AG04450 (cell line): Measurements from ENCODE around the gene MAPKAPK2. TPM values are rescaled to one million over a fixed set of nuclear protein-coding genes. Genes with fewer than 3 reads are reported as not detected.

Experiments used
- CTCF ChIA-PET: fragments of 300-600, 350-600 bp; formaldehyde crosslinking; extraction: SDS; loops from one replicate; lab custom pipeline; 2022; ENCODE audit warnings: antibody characterized with exemption, inconsistent platforms; lab: Charles Lee
- POLR2A ChIA-PET: fragments of 350-600 bp; formaldehyde crosslinking; extraction: SDS; loops from one replicate; lab custom pipeline; 2021; ENCODE audit warnings: antibody characterized with exemption, inconsistent platforms; lab: Yijun Ruan, JAX
- DNase-seq: peaks from one replicate; pipeline ENCODE4 v3.0.0-alpha.2; 2011; ENCODE audit warnings: low read depth, low spot score
- H3K27ac ChIP-seq: one replicate; pipeline ENCODE4 v1.5.1; 2012; ENCODE audit warnings: low read depth, low read length, control low read depth
- H3K27me3 ChIP-seq: one replicate; pipeline ENCODE4 v1.6.0; 2012; ENCODE audit warnings: low read length; ENCODE audit not compliant: control insufficient read depth, insufficient read depth
- H3K4me3 ChIP-seq: 2 replicates; pipeline ENCODE4 v1.5.1; 2011; ENCODE audit warnings: mild to moderate bottlenecking, low read depth, low read length, control low read depth
- H3K9me3 ChIP-seq: 2 replicates; pipeline ENCODE4 v1.5.1; 2012; ENCODE audit warnings: low read length; ENCODE audit not compliant: control insufficient read depth, insufficient read depth
- CTCF ChIP-seq: IDR thresholded peaks from 2 replicates; pipeline ENCODE4 v1.5.1; 2011; ENCODE audit warnings: low read depth, low read length, control low read depth, inconsistent platforms
- polyA plus RNA-seq: library from polyadenylated mRNA; depleted of rRNA; stranded (reverse); fragments of >200 nt; gene quantifications from 2 replicates; pipeline ENCODE4 v1.2.3, GENCODE V29; 2011

MAPKAPK2 gene
- polyA plus RNA-seq, 1 experiment: 64.9 TPM

- Histone ChIP-seq H3K27me3 (peaks cover 8% of the 10 kb centered on the region), H3K4me3 (no peak overlapping the region), H3K27ac (no peak overlapping the region), H3K9me3 (no peaks in the 10 kb centered on the region; the same call in 1 of the 2 replicates)
- CTCF ChIA-PET: interaction anchor here (0.6 to 11.0 kb wide), 6 partner anchors 10 to 50 kb away, joined by 3 to 202 read pairs (median 5); partner anchors contain the start of gene DYRK3
- DNase-seq: no peak
- POLR2A ChIA-PET: no interaction called here
- TF ChIP-seq CTCF: peak; percentile 73
Measured at GRCh38 chr1:206658264-206658980, 26.3 kb upstream of the MAPKAPK2 start.

GRCh38 chr1:206658981-206659273 lies 25.8 kb upstream of the MAPKAPK2 start:
- no peak for DNase-seq
- CTCF ChIA-PET: interaction anchor here (0.6 to 11.0 kb wide), 6 partner anchors 10 to 254 kb away, joined by 3 to 202 read pairs (median 6); partner anchors contain the start of gene DYRK3
- H3K4me3 ChIP-seq: no peak overlapping the region
- no peak for TF ChIP-seq CTCF
- H3K9me3 ChIP-seq: no peaks in the 10 kb centered on the region; the same call in 1 of the 2 replicates
- no peak overlapping the region for H3K27ac ChIP-seq
- POLR2A ChIA-PET: no interaction called here
- peaks cover 12% of the 10 kb centered on the region for H3K27me3 ChIP-seq

- DNase-seq: no peak
- peaks cover 14% of the 10 kb centered on the region for H3K27me3 ChIP-seq
- no peak overlapping the region for H3K4me3 ChIP-seq
- no peak for TF ChIP-seq CTCF
- POLR2A ChIA-PET: no interaction called here
- CTCF ChIA-PET: interaction anchor here (0.8 to 11.0 kb wide), 5 partner anchors 12 to 252 kb away, joined by 3 to 202 read pairs (median 23); partner anchors contain the start of gene DYRK3
- H3K27ac ChIP-seq: no peak overlapping the region
- no peaks in the 10 kb centered on the region; the same call in 1 of the 2 replicates for H3K9me3 ChIP-seq
Measured at GRCh38 chr1:206660136-206660535, 24.6 kb upstream of the MAPKAPK2 start.

GRCh38 chr1:206661161-206661820 lies 23.4 kb upstream of the MAPKAPK2 start:
- POLR2A ChIA-PET: no interaction called here
- CTCF ChIA-PET: interaction anchor here (1.1 to 11.0 kb wide), 5 partner anchors 26 to 171 kb away, joined by 3 to 202 read pairs (median 104); partner anchors contain the start of genes DYRK3 and EIF2D

More at GRCh38 chr1:206661161-206661820, 23.4 kb upstream of the MAPKAPK2 start:
- no peak for DNase-seq
- H3K9me3 ChIP-seq: no peaks in the 10 kb centered on the region; the same call in 1 of the 2 replicates
- peaks cover 14% of the 10 kb centered on the region for H3K27me3 ChIP-seq
- no peak for TF ChIP-seq CTCF
- H3K27ac ChIP-seq: no peak overlapping the region
- no peak overlapping the region for H3K4me3 ChIP-seq
